Small intestine (tissue), 7 donors: ENCODE data around the gene P2RX6. TPM values are rescaled to one million over a fixed set of nuclear protein-coding genes. Genes with fewer than 3 reads are reported as not detected.

Experiments used
- DNase-seq, 2 donors: peaks; one replicate each; pipeline versions ENCODE4 v3.0.0 to v3.0.0-alpha.2; 2013
- FAIRE-seq: peaks from 2 replicates; lab custom pipeline; 2012; peaks lifted over from hg19 to GRCh38; lab: Jason Lieb, UNC
- H3K27ac ChIP-seq, 3 donors: one replicate each; pipeline ENCODE4 v1.5.1; 2013; ENCODE audit warnings: low read length in 2 of 3, mild to moderate bottlenecking in 2 of 3, control low read depth in 1 of 3, inconsistent platforms in 1 of 3, low read depth in 1 of 3, moderate library complexity in 1 of 3
- H3K27me3 ChIP-seq, 3 donors: one replicate each; pipeline ENCODE4 v1.6.1; 2013; ENCODE audit warnings: low read length in 3 of 3, inconsistent platforms in 1 of 3; ENCODE audit not compliant: control insufficient read depth in 3 of 3, insufficient read depth in 3 of 3
- H3K36me3 ChIP-seq, 3 donors: one replicate each; pipeline ENCODE4 v1.6.1; 2013; ENCODE audit warnings: low read length in 3 of 3, inconsistent platforms in 1 of 3, low read depth in 1 of 3, mild to moderate bottlenecking in 1 of 3, moderate library complexity in 1 of 3; ENCODE audit not compliant: control insufficient read depth in 3 of 3, insufficient read depth in 2 of 3
- H3K4me1 ChIP-seq, 3 donors: one replicate each; pipeline ENCODE4 v1.6.1; 2013; ENCODE audit warnings: low read length in 2 of 3, inconsistent platforms in 1 of 3, low read depth in 1 of 3, mild to moderate bottlenecking in 1 of 3, moderate library complexity in 1 of 3; ENCODE audit not compliant: control insufficient read depth in 3 of 3, insufficient read depth in 2 of 3
- H3K4me3 ChIP-seq, 3 donors: one replicate each; pipeline ENCODE4 v1.5.1; 2013; ENCODE audit warnings: low read length in 3 of 3, control low read depth in 1 of 3, inconsistent platforms in 1 of 3, low read depth in 1 of 3, mild to moderate bottlenecking in 1 of 3, moderate library complexity in 1 of 3
- H3K9me3 ChIP-seq, 2 donors: one replicate each; pipeline ENCODE4 v1.6.1; 2013; ENCODE audit warnings: low read depth in 1 of 2, low read length in 1 of 2; ENCODE audit not compliant: control insufficient read depth in 2 of 2, insufficient read depth in 1 of 2
- WGBS, 3 donors: extraction: QIAGEN DNeasy Blood & Tissue Kit; methylation state at CpG; one replicate each; pipeline ENCODE4 v1.1.7; 2013; 5-methylcytosine and 5-hydroxymethylcytosine counted together
- polyA plus RNA-seq, 4 donors: library from polyadenylated mRNA; stranded (reverse) in 3 of 4; unstranded in 1 of 4; fragments of 200-250 nt in 3 of 4; fragments of 120-200 nt in 1 of 4; gene quantifications; one replicate each; pipeline versions ENCODE4 v1.2.1 to v1.2.3, GENCODE V29; 2013
- donor health status: healthy with polysubstance abuse.
- donor health status: control.
- donor health status: control.
- donor health status: Bipolar disorder and iron deficiency.
- donor health status: healthy.

The P2RX6 gene
- polyA plus RNA-seq, 4 donors: 0.62 to 0.84 TPM; not detected in 2

GRCh38 chr22:20982563-20982882 lies 32.4 kb upstream of the P2RX6 start:
- Histone ChIP-seq H3K36me3 (peaks cover 0 to 28% (median 2%) of the 10 kb centered on the region in 3 donors), H3K4me1 (peaks cover 0 to 31% (median 0%) of the 10 kb centered on the region in 3 donors), H3K27me3 (peaks cover 0 to 3% (median 0%) of the 10 kb centered on the region in 3 donors), H3K4me3 (peak overlapping the region; percentile 60 to 98 (median 75)), H3K27ac (peak overlapping the region in 2 of 3 donors; percentile 8 to 45), H3K9me3 (peaks cover 0 to 9% of the 10 kb centered on the region in 2 donors)
- WGBS, 3 donors: 1 to 3% (median 1%) methylated on average over 12 of the region's 12 CpGs
- DNase-seq (no peak), FAIRE-seq (no peak)

GRCh38 chr22:20983081-20983771 lies 31.7 kb upstream of the P2RX6 start:
- Histone ChIP-seq H3K4me3 (peak overlapping the region in 2 of 3 donors; percentile 60 to 98), H3K9me3 (peaks cover 0 to 9% of the 10 kb centered on the region in 2 donors), H3K27me3 (peaks cover 0 to 3% (median 0%) of the 10 kb centered on the region in 3 donors), H3K4me1 (peaks cover 0 to 31% (median 0%) of the 10 kb centered on the region in 3 donors), H3K36me3 (peaks cover 2 to 35% (median 9%) of the 10 kb centered on the region in 3 donors), H3K27ac (no peak overlapping the region)
- WGBS, 3 donors: 72 to 89% (median 75%) methylated on average over 5 of the region's 5 CpGs
- DNase-seq: no peak
- FAIRE-seq: no peak

GRCh38 chr22:20985720-20986119 lies 29.2 kb upstream of the P2RX6 start:
- FAIRE-seq: no peak
- Histone ChIP-seq H3K9me3 (no peaks in the 10 kb centered on the region), H3K4me1 (peaks cover 0 to 16% (median 0%) of the 10 kb centered on the region in 3 donors), H3K27me3 (no peaks in the 10 kb centered on the region), H3K36me3 (peaks cover 2 to 60% (median 9%) of the 10 kb centered on the region in 3 donors), H3K27ac (no peak overlapping the region), H3K4me3 (no peak overlapping the region)
- 95 to 97% (median 96%) methylated on average over 7 of the region's 7 CpGs for WGBS, 3 donors
- DNase-seq: no peak

- peaks cover 2 to 67% (median 9%) of the 10 kb centered on the region in 3 donors for H3K36me3 ChIP-seq
Observed at GRCh38 chr22:20986365-20986764, 28.6 kb upstream of the P2RX6 start.

GRCh38 chr22:20987375-20987774 lies 27.6 kb upstream of the P2RX6 start:
- H3K27me3 ChIP-seq: no peaks in the 10 kb centered on the region
- FAIRE-seq (no peak), DNase-seq (no peak)
- peaks cover 2 to 77% (median 11%) of the 10 kb centered on the region in 3 donors for H3K36me3 ChIP-seq
- 93 to 96% (median 94%) methylated on average over 14 of the region's 14 CpGs for WGBS, 3 donors
- H3K4me1 ChIP-seq: peaks cover 0 to 6% (median 0%) of the 10 kb centered on the region in 3 donors
- no peak overlapping the region for H3K4me3 ChIP-seq
- H3K27ac ChIP-seq: no peak overlapping the region
- no peaks in the 10 kb centered on the region for H3K9me3 ChIP-seq

More at GRCh38 chr22:20986365-20986764, 28.6 kb upstream of the P2RX6 start:
- no peaks in the 10 kb centered on the region for H3K9me3 ChIP-seq
- WGBS, 3 donors: 88 to 100% (median 93%) methylated on average over 1 of the region's 1 CpG
- no peak overlapping the region for H3K4me3 ChIP-seq
- H3K27ac ChIP-seq: no peak overlapping the region
- DNase-seq (no peak), FAIRE-seq (no peak)
- H3K27me3 ChIP-seq: no peaks in the 10 kb centered on the region
- H3K4me1 ChIP-seq: peaks cover 0 to 9% (median 0%) of the 10 kb centered on the region in 3 donors

- 92 to 96% (median 92%) methylated on average over 16 of the region's 16 CpGs for WGBS, 3 donors
- Histone ChIP-seq H3K36me3 (peaks cover 4 to 83% (median 12%) of the 10 kb centered on the region in 3 donors), H3K27ac (no peak overlapping the region), H3K9me3 (no peaks in the 10 kb centered on the region), H3K27me3 (no peaks in the 10 kb centered on the region), H3K4me3 (no peak overlapping the region), H3K4me1 (no peaks in the 10 kb centered on the region)
- no peak for FAIRE-seq
- no peak for DNase-seq
Observed at GRCh38 chr22:20988573-20989322, 26.2 kb upstream of the P2RX6 start.

- H3K27me3 ChIP-seq: no peaks in the 10 kb centered on the region
- H3K4me1 ChIP-seq: no peaks in the 10 kb centered on the region
- H3K27ac ChIP-seq: no peak overlapping the region
- 59 to 78% (median 76%) methylated on average over 11 to 17 of the region's 17 CpGs for WGBS, 3 donors
- H3K9me3 ChIP-seq: no peaks in the 10 kb centered on the region
- H3K36me3 ChIP-seq: peaks cover 5 to 86% (median 12%) of the 10 kb centered on the region in 3 donors
- DNase-seq (no peak), FAIRE-seq (no peak)
- H3K4me3 ChIP-seq: no peak overlapping the region
Observed at GRCh38 chr22:20989323-20990138, 25.4 kb upstream of the P2RX6 start.
